H54 (cell line): ENCODE measurements around the gene FMN2.

Source experiments
- DNase-seq: peaks from one replicate; pipeline ENCODE4 v3.0.0; 2011; ENCODE audit warnings: low spot score, mixed read lengths; ENCODE audit not compliant: insufficient read length
- FAIRE-seq: peaks from 3 replicates; lab custom pipeline; 2011; peaks lifted over from hg19 to GRCh38; lab: Jason Lieb, UNC
- POLR2A ChIP-seq: IDR thresholded peaks from 2 replicates; pipeline ENCODE4 v1.6.1; 2011; ENCODE audit warnings: low read depth, mild to moderate bottlenecking, low read length

The FMN2 gene

DNA sequence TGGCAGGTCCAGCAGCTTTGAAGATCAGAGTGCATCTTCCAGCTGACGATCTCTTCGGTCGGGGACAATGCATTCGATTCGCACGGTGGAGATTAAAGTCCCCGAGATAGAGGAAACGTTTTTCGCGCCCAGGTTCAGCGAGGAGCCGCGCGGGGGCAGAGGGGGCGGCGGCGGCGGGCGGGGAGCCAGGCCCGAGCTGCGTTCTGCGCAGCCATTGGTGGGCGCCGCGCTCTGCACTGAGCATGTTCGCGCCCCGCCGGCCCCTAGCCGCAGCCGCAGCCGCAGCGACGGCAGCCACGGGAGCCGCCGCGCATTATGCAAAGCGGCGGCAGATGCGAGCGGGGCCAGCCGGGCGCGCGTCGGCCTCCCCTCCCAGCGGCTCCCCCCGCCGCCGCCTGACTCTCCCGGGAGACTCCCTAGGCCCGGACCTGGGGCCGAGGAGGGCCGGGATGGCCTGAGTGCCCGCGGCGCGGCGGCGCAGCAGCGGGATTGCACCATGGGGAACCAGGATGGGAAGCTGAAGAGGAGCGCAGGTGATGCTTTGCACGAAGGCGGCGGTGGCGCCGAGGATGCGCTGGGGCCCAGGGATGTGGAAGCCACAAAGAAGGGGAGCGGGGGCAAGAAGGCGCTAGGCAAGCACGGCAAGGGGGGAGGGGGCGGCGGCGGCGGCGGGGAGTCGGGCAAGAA is at the start of gene FMN2:
Gene FMN2 (plus strand): TSS at position 270 of the 687 bp plus-strand sequence. CDS start 227 bp downstream, at position 497.
- FAIRE-seq = no peak
- peak; percentile 84 for TF ChIP-seq POLR2A
- peak; percentile 60 for DNase-seq

DNA sequence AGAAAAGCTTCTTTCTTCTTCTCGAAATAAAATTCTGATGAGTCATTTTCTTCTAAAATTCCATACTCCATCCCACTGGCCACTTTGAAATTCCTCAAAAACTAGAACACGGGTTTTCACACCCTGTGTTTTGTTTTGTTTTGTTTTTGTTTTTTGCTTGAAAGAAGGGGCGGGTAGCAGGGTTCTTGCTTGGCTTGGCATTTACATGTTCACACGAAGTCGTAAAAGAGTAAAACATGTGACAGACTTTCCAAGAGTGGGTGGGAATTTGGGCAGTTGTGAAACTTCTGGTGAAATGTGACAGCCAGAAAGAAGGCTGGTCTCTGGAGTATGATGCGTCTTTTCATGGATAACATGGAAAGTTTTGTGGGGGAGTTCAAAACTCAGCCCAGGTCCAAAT is 47.1 kb upstream of the FMN2 start:
- FAIRE-seq (no peak), DNase-seq (no peak)
- no peak for TF ChIP-seq POLR2A

- TF ChIP-seq POLR2A = no peak
- FAIRE-seq (no peak), DNase-seq (no peak)
These were observed 45.7 kb upstream of the FMN2 start for GRCh38 chr1:240046000-240046399.

DNA sequence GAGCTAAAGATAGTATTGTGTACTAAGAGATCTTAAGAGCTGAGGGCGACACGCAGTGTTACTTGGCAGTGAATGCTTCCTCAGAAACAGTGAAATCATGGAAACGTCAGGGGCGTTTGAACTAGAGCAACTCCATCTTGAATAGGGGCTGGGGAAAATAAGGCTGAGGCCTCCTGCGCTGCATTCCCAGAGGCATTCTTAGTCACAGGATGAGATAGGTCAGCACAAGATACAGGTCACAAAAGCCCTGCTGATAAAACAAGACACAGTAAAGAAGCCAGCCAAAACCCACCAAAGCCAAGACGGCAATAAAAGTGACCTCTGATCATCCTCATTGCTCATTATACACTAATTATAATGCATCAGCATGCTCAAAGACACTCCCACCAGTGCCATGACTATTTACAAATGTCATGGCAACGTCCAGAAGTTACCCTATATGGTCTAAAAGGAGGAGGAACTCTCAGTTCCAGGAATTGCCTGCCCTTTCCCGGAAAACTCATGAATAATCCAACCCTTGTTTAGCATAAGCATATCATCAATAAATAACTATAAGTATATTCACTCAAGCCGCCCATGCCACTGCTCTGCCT is 37.5 kb upstream of the FMN2 start:
- no peak for TF ChIP-seq POLR2A
- no peak for FAIRE-seq
- no peak for DNase-seq

- DNase-seq (no peak), FAIRE-seq (no peak)
- no peak for TF ChIP-seq POLR2A
These were observed 35.7 kb upstream of the FMN2 start for GRCh38 chr1:240055936-240056335.

- TF ChIP-seq POLR2A = no peak
- FAIRE-seq (no peak), DNase-seq (no peak)
These were observed 35.3 kb upstream of the FMN2 start for GRCh38 chr1:240056350-240056749.

- no peak for FAIRE-seq
- no peak for DNase-seq
- no peak for TF ChIP-seq POLR2A
These were observed 33.6 kb upstream of the FMN2 start for GRCh38 chr1:240058049-240058448.

DNA sequence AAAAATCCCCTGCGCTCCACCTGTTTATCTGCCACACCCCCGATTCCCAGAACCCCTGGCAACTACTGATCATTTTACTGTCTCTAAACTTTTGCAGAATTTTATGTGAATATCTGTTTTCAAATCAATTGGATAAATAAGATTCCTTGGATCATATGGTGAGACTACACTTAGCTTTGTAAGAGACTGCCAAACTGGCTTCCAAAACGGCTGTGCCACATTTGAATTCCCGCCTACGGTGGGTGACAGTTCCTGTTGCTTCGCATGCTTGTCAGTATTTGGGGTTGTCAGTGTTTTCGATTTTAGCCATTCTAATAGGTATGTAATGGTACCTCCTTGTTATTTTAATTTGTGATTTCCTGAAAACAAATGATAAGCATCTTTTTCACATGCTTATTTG is 22.7 kb upstream of the FMN2 start:
- no peak for TF ChIP-seq POLR2A
- DNase-seq (no peak), FAIRE-seq (no peak)

GRCh38 chr1:240070188-240070587 is 21.5 kb upstream of the FMN2 start:
- no peak for FAIRE-seq
- no peak for TF ChIP-seq POLR2A
- no peak for DNase-seq

GRCh38 chr1:240073097-240073496 is 18.6 kb upstream of the FMN2 start:
- FAIRE-seq (no peak), DNase-seq (no peak)
- no peak for TF ChIP-seq POLR2A

DNA sequence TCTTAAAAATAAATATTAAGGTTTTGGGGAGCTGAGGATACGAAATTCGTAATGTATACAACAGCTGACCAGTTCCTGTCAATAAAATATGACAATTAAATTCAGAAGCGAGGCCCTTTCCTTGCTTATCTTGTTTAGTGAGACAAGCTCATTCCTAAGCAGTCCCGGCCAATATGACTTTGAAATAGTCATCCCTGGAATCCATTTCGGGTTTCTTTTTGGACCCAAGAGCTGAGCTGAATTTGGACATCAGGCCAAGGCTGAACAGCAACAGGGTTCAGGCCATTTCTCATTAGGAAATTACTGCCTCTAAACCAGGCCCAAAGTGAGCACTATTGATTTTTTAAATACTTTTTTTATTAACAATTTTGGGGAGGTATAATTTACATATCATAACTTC is 17.3 kb upstream of the FMN2 start:
- FAIRE-seq (no peak), DNase-seq (no peak)
- no peak for TF ChIP-seq POLR2A

DNA sequence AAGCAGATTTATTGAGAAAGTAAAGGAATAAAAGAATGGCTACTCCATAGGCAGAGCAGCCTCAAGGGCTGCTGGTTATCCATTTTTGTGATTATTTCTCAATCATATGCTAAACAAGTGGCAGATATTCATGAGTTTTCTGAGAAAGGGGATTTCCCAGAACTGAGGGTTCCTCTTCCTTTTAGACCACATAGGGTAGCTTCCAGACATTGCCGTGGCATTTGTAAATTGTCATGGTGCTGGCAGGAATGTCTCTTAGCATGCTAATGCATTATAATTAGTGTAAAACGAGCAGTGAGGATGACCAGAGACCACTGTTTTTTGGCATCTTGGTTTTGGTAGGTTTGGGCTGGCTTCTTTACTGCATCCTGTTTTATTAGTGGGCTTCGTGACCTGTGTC is 16.8 kb upstream of the FMN2 start:
- FAIRE-seq = no peak
- no peak for DNase-seq
- no peak for TF ChIP-seq POLR2A

- TF ChIP-seq POLR2A = no peak
- DNase-seq = no peak
- no peak for FAIRE-seq
These were observed 7.3 kb upstream of the FMN2 start for GRCh38 chr1:240084337-240084736.

DNA sequence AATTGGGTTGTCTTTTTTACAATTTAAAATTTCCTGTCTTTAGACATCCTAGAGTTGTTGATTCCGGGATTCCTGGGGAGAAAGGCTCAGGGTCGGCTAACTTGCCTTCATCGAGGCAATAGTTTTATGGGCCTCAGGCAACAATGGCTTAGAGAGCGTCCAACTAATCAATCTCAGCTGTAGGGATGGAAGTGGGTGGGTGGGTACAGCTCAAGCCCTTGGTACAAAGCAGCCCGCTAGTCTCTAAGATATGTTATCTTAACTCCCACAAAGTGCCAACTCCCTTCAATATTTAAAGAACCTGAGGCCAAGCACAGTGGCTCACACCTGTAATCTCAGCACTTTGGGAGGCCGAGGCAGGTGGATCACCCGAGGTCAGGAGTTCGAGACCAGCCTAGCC is 6.9 kb upstream of the FMN2 start:
- no peak for DNase-seq
- no peak for TF ChIP-seq POLR2A
- FAIRE-seq = no peak

- FAIRE-seq = no peak
- DNase-seq = no peak
- no peak for TF ChIP-seq POLR2A
These were observed 5.0 kb upstream of the FMN2 start for GRCh38 chr1:240086726-240087125.
